Activated CD4-positive, alpha-beta T cell treated with anti-CD3 and anti-CD28 coated beads, Interleukin-2, amount 10 ng/mL, durations not matched to agents 7 days and 5 days (primary cell): Measurements from ENCODE around the gene KHDC3L. TPM values are rescaled to one million over a fixed set of nuclear protein-coding genes. Genes with fewer than 3 reads are reported as not detected.

Experiments used
- CTCF ChIA-PET: fragments of 350-600 bp; sonication (Branson Sonifier 250); formaldehyde crosslinking; loops from one replicate; lab custom pipeline; 2021; ENCODE audit warnings: antibody characterized with exemption; lab: Charles Lee
- POLR2A ChIA-PET: fragments of 350-600 bp; sonication (Branson Sonifier 250); formaldehyde crosslinking; loops from one replicate; lab custom pipeline; 2021; ENCODE audit warnings: antibody characterized with exemption; lab: Charles Lee
- DNase-seq: peaks from one replicate; pipeline ENCODE4 v3.0.0-alpha.2; 2020
- H3K27ac Mint-ChIP-seq: one replicate; pipeline ENCODE4 v1.8.0; 2021; ENCODE audit warnings: mild to moderate bottlenecking, moderate library complexity, mixed read lengths
- H3K27me3 Mint-ChIP-seq: one replicate; pipeline ENCODE4 v1.8.0; 2021; ENCODE audit warnings: mixed read lengths
- H3K36me3 Mint-ChIP-seq: one replicate; pipeline ENCODE4 v1.8.0; 2021; ENCODE audit warnings: low read depth, mixed read lengths
- H3K4me1 Mint-ChIP-seq: one replicate; pipeline ENCODE4 v1.8.0; 2021; ENCODE audit warnings: mixed read lengths
- H3K4me3 Mint-ChIP-seq: one replicate; pipeline ENCODE4 v1.8.0; 2021; ENCODE audit warnings: mild to moderate bottlenecking, moderate library complexity, mixed read lengths
- H3K9me3 Mint-ChIP-seq: one replicate; pipeline ENCODE4 v1.8.0; 2021; ENCODE audit warnings: mixed read lengths
- total RNA-seq, 2 experiments: library from RNA; stranded (reverse); gene quantifications; one replicate each; pipeline ENCODE4 v1.2.3, GENCODE V29; 2021

Gene KHDC3L
- total RNA-seq, 2 experiments from 2014 or later, result not detected

GRCh38 chr6:73400656-73401055 is 38.2 kb downstream of the KHDC3L start:
- ChIA-PET CTCF (interaction anchor here (1.5 kb wide), 1 partner anchor 13 kb away, joined by 4 read pairs; no protein-coding TSS in a partner anchor), POLR2A (no interaction called here)
- H3K4me3 Mint-ChIP-seq, result no peak overlapping the region
- no peaks in the 10 kb centered on the region for H3K9me3 Mint-ChIP-seq
- DNase-seq, result no peak
- H3K36me3 Mint-ChIP-seq, result peaks cover 2% of the 10 kb centered on the region
- H3K4me1 Mint-ChIP-seq, result no peaks in the 10 kb centered on the region
- H3K27me3 Mint-ChIP-seq, result no peaks in the 10 kb centered on the region
- H3K27ac Mint-ChIP-seq, result no peak overlapping the region

GRCh38 chr6:73409395-73409794 is 46.9 kb downstream of the KHDC3L start:
- no peak for DNase-seq
- H3K27me3 Mint-ChIP-seq, result no peaks in the 10 kb centered on the region
- H3K4me3 Mint-ChIP-seq, result no peak overlapping the region
- no peaks in the 10 kb centered on the region for H3K9me3 Mint-ChIP-seq
- H3K4me1 Mint-ChIP-seq, result no peaks in the 10 kb centered on the region
- ChIA-PET CTCF (interaction anchor here (0.6 kb wide), 1 partner anchor 658 kb away, joined by 3 read pairs; no protein-coding TSS in a partner anchor), POLR2A (no interaction called here)
- H3K27ac Mint-ChIP-seq, result no peak overlapping the region
- peaks cover 12% of the 10 kb centered on the region for H3K36me3 Mint-ChIP-seq

- CTCF ChIA-PET, result interaction anchor here (1.3 kb wide), 1 partner anchor 13 kb away, joined by 4 read pairs; no protein-coding TSS in a partner anchor
- H3K27ac Mint-ChIP-seq, result no peak overlapping the region
- H3K27me3 Mint-ChIP-seq, result no peaks in the 10 kb centered on the region
- no peak overlapping the region for H3K4me3 Mint-ChIP-seq
- no peaks in the 10 kb centered on the region for H3K9me3 Mint-ChIP-seq
- POLR2A ChIA-PET, result no interaction called here
- peaks cover under 1% of the 10 kb centered on the region for H3K4me1 Mint-ChIP-seq
- DNase-seq, result no peak
- peaks cover 33% of the 10 kb centered on the region for H3K36me3 Mint-ChIP-seq
These were observed 50.6 kb downstream of the KHDC3L start for GRCh38 chr6:73413102-73413501.

Other genes starting within 250 kb of the KHDC3L start
- under 1 TPM in 1 of 2 experiments, not detected in 1; 0.35 TPM for gene KHDC1L, start 137.2 kb upstream of the KHDC3L start, total RNA-seq
- 1 to 10 TPM; 5.0 to 6.1 TPM for gene KHDC1, start 99.5 kb upstream of the KHDC3L start, total RNA-seq
- gene DPPA5, start 8.4 kb upstream of the KHDC3L start, total RNA-seq, result not detected
- gene OOEP, start 7.2 kb downstream of the KHDC3L start, total RNA-seq, result 1 to 10 TPM in 1 of 2 experiments, under 1 TPM in 1; 0.57 to 1.5 TPM
- 1 to 10 TPM; 1.7 TPM for gene DDX43, start 32.2 kb downstream of the KHDC3L start, total RNA-seq
- gene CGAS, start 89.6 kb downstream of the KHDC3L start, total RNA-seq, result 10 to 100 TPM; 27.9 TPM
- gene MTO1, start 99.1 kb downstream of the KHDC3L start, total RNA-seq, result 10 to 100 TPM; 50.9 to 59.6 TPM
- gene EEF1A1, start 158.4 kb downstream of the KHDC3L start, total RNA-seq, result 1,000 to 10,000 TPM; 7,789 to 8,433 TPM